ENCODE results near the gene WNT7B. TPM values are rescaled to one million over a fixed set of nuclear protein-coding genes. Genes with fewer than 3 reads are reported as not detected.

WNT7B gene
- total RNA-seq, 1 experiment from 2014 or later: 18.9 TPM

GRCh38 chr22:45933506-45934167 is 43.3 kb downstream of the WNT7B start:
- DNase-seq (ENCODE audit: low read depth): no peak

- peak; percentile 47 for DNase-seq (ENCODE audit: low read depth)
Measured at GRCh38 chr22:45932071-45932470, 44.9 kb downstream of the WNT7B start.

GRCh38 chr22:45931042-45931441 is 45.9 kb downstream of the WNT7B start:
- DNase-seq (ENCODE audit: low read depth): no peak

- no peak for DNase-seq (ENCODE audit: low read depth)
Measured at GRCh38 chr22:45930324-45930723, 46.6 kb downstream of the WNT7B start.

GRCh38 chr22:45929649-45930048 is 47.3 kb downstream of the WNT7B start:
- no peak for DNase-seq (ENCODE audit: low read depth)

GRCh38 chr22:45928726-45929368 is 48.1 kb downstream of the WNT7B start:
- DNase-seq (ENCODE audit: low read depth): no peak

GRCh38 chr22:45927059-45927458 is 49.9 kb downstream of the WNT7B start:
- no peak for DNase-seq (ENCODE audit: low read depth)

GRCh38 chr22:45926433-45926832 is 50.5 kb downstream of the WNT7B start:
- DNase-seq (ENCODE audit: low read depth): no peak

GRCh38 chr22:45925811-45926351 is 51.1 kb downstream of the WNT7B start:
- no peak for DNase-seq (ENCODE audit: low read depth)

- DNase-seq (ENCODE audit: low read depth): no peak
Measured at GRCh38 chr22:45923835-45924234, 53.1 kb downstream of the WNT7B start.

GRCh38 chr22:45923212-45923611 is 53.8 kb downstream of the WNT7B start:
- DNase-seq (ENCODE audit: low read depth): no peak

- DNase-seq (ENCODE audit: low read depth): no peak
Measured at GRCh38 chr22:45922661-45923060, 54.3 kb downstream of the WNT7B start.

GRCh38 chr22:45922256-45922655 is 54.7 kb downstream of the WNT7B start:
- DNase-seq (ENCODE audit: low read depth): no peak

GRCh38 chr22:45919504-45920286 is 57.3 kb downstream of the WNT7B start:
- DNase-seq (ENCODE audit: low read depth): no peak

GRCh38 chr22:45918459-45919370 is 58.2 kb downstream of the WNT7B start:
- peak; percentile 80 for DNase-seq (ENCODE audit: low read depth)

GRCh38 chr22:45917700-45918458 is 59.1 kb downstream of the WNT7B start:
- DNase-seq (ENCODE audit: low read depth): no peak

- no peak for DNase-seq (ENCODE audit: low read depth)
Measured at GRCh38 chr22:45917146-45917545, 59.8 kb downstream of the WNT7B start.

GRCh38 chr22:45916515-45916914 is 60.4 kb downstream of the WNT7B start:
- no peak for DNase-seq (ENCODE audit: low read depth)

- DNase-seq (ENCODE audit: low read depth): no peak
Measured at GRCh38 chr22:45915841-45916240, 61.1 kb downstream of the WNT7B start.

- no peak for DNase-seq (ENCODE audit: low read depth)
Measured at GRCh38 chr22:45915151-45915550, 61.8 kb downstream of the WNT7B start.
